K562 (cell line): Measurements from ENCODE around the gene SOCS4. TPM values are rescaled to one million over a fixed set of nuclear protein-coding genes. Genes with fewer than 3 reads are reported as not detected.

ENCODE experiments used
- CEBPG ChIP-seq, 3 experiments: fragments of 200-800 bp in 1 of 3; sonication (Bioruptor generic) in 1 of 3; sonication (generic) in 1 of 3; formaldehyde crosslinking in 1 of 3; IDR thresholded peaks in 2 of 3; conservative IDR thresholded peaks in 1 of 3; 2 replicates each; pipeline versions ENCODE4 v1.6.1 to v1.8.0; 2016 to 2022; ENCODE audit warnings: missing compliant biosample characterization in 2 of 3, missing genetic modification characterization in 2 of 3, mild to moderate bottlenecking in 1 of 3, missing genetic modification reagents in 1 of 3
- E2F3 ChIP-seq: fragments of 250-450 bp; sonication (Bioruptor Pico); IDR thresholded peaks from 2 replicates; pipeline ENCODE4 v1.4.0; 2020; ENCODE audit warnings: mild to moderate bottlenecking
- MTA1 ChIP-seq: fragments of 450-650 bp; IDR thresholded peaks from 2 replicates; pipeline ENCODE4 v1.6.1; 2017; ENCODE audit warnings: borderline replicate concordance
- NEUROD1 ChIP-seq: fragments of 150-350 bp; IDR thresholded peaks from 2 replicates; pipeline ENCODE4 v1.6.1; 2014; ENCODE audit warnings: borderline replicate concordance, low read length, low read depth; ENCODE audit not compliant: partially characterized antibody
- RBM22 ChIP-seq: fragments of 200-400 bp; formaldehyde crosslinking; IDR thresholded peaks from 2 replicates; pipeline ENCODE4 v1.6.1; 2018; ENCODE audit warnings: low read length, low read depth; ENCODE audit not compliant: poor library complexity, severe bottlenecking
- RBM39 ChIP-seq: fragments of 200-400 bp; formaldehyde crosslinking; optimal IDR thresholded peaks from 2 replicates; pipeline ENCODE3; 2018; ENCODE audit warnings: low read depth, low read length
- SRSF9 ChIP-seq: fragments of 200-400 bp; formaldehyde crosslinking; IDR thresholded peaks from 2 replicates; pipeline ENCODE4 v1.6.1; 2017; ENCODE audit warnings: low read depth, low read length, borderline replicate concordance
- TRIM25 ChIP-seq: fragments of 450-650 bp; IDR thresholded peaks from 2 replicates; pipeline ENCODE4 v1.7.0; 2016; ENCODE audit warnings: borderline replicate concordance
- XRCC3 ChIP-seq: fragments of 450-650 bp; IDR thresholded peaks from 2 replicates; pipeline ENCODE4 v1.6.1; 2017; ENCODE audit warnings: mild to moderate bottlenecking, moderate library complexity
- ZC3H11A ChIP-seq: IDR thresholded peaks from 2 replicates; pipeline ENCODE4 v1.6.1; 2012; ENCODE audit warnings: low read depth, low read length, improper control_type of control experiment
- ZNF124 ChIP-seq: sonication (generic); formaldehyde crosslinking; IDR thresholded peaks from 2 replicates; pipeline ENCODE4 v1.8.1; 2022; ENCODE audit warnings: missing genetic modification reagents
- ZNF395 ChIP-seq: fragments of 200-800 bp; sonication (Bioruptor generic); IDR thresholded peaks from 2 replicates; pipeline ENCODE4 v1.6.1; 2017; ENCODE audit warnings: missing genetic modification characterization, missing compliant biosample characterization
- polyA plus RNA-seq, 8 experiments: library from polyadenylated mRNA; depleted of rRNA in 4 of 8; stranded (reverse) in 5 of 8; unstranded in 3 of 8; fragments of >200 nt; fragmentation: Nextera tagmentation in 2 of 8; fragmentation: Illumina TruSeq in 1 of 8; extraction: Ambion mirVana in 2 of 8; extraction: Trizol in 1 of 8; gene quantifications; 2 replicates each; pipeline versions ENCODE4 v1.2.1 to v1.2.3, GENCODE V29; 2011 to 2014; ENCODE audit warnings: inconsistent platforms in 1 of 8, missing spikeins in 1 of 8
- total RNA-seq, 7 experiments: library from RNA; depleted of rRNA in 6 of 7; stranded (reverse); fragments of >200 nt in 6 of 7; fragmentation: Illumina TruSeq in 2 of 7; extraction: Trizol in 2 of 7; gene quantifications; 2 replicates each; pipeline versions ENCODE4 v1.2.1 to v1.2.3, GENCODE V29; 2011 to 2021; ENCODE audit warnings: low replicate concordance in 1 of 7

The SOCS4 gene
- total and polyA plus RNA-seq, 9 of the 15 experiments (the other 6 are each of a cell fraction or from before 2014, with no cell fraction given) = 2.6 to 12.7 (median 9.7) TPM

- no peak for TF ChIP-seq TRIM25
- peak; percentile 78; the same call in 1 of the 2 replicates for TF ChIP-seq ZNF395 (CRISPR knock-in tag)
- no peak for TF ChIP-seq RBM22
- peak; percentile 98 for TF ChIP-seq MTA1
- TF ChIP-seq E2F3 (CRISPR knock-in tag) = peak; percentile 95
- TF ChIP-seq CEBPG (CRISPR knock-in tag; IDR thresholded peaks at IDR 0.05) = peak; percentile 44; the same call in 1 of the 2 replicates
- TF ChIP-seq CEBPG (tag; conservative IDR thresholded peaks at IDR 0.05 in 1 of 2, IDR thresholded peaks at IDR 0.05 in 1 of 2) = no peak
- TF ChIP-seq SRSF9 = no peak
- TF ChIP-seq ZNF124 = no peak
- no peak for TF ChIP-seq XRCC3
- no peak for TF ChIP-seq ZC3H11A
- no peak for TF ChIP-seq NEUROD1
- no peak for TF ChIP-seq RBM39
Observed at GRCh38 chr14:55026793-55027561, at the start of gene SOCS4, which contains the start of gene WDHD1 (continued).
